ENCODE measurements around the gene ALPL.

The ALPL gene

GRCh38 chr1:21532496-21532895, 23.3 kb downstream of the ALPL start:
- no peak for DNase-seq

GRCh38 chr1:21532992-21533534, 23.8 kb downstream of the ALPL start:
- no peak for DNase-seq

- DNase-seq: no peak
Measured at GRCh38 chr1:21534146-21534545, 24.9 kb downstream of the ALPL start.

GRCh38 chr1:21534674-21535378, 25.6 kb downstream of the ALPL start:
- peak; percentile 46 for DNase-seq

- DNase-seq: no peak
Measured at GRCh38 chr1:21536218-21536617, 27.0 kb downstream of the ALPL start.

GRCh38 chr1:21537511-21537931, 28.3 kb downstream of the ALPL start:
- DNase-seq: no peak

- no peak for DNase-seq
Measured at GRCh38 chr1:21537932-21538630, 28.9 kb downstream of the ALPL start.

- no peak for DNase-seq
Measured at GRCh38 chr1:21539933-21540332, 30.7 kb downstream of the ALPL start.

GRCh38 chr1:21541329-21541728, 32.1 kb downstream of the ALPL start:
- no peak for DNase-seq

GRCh38 chr1:21541835-21542234, 32.6 kb downstream of the ALPL start:
- DNase-seq: no peak

- DNase-seq: no peak
Measured at GRCh38 chr1:21543598-21543997, 34.4 kb downstream of the ALPL start.

- no peak for DNase-seq
Measured at GRCh38 chr1:21544095-21544494, 34.9 kb downstream of the ALPL start.

- DNase-seq: peak; percentile 72
Measured at GRCh38 chr1:21546122-21546825, 37.1 kb downstream of the ALPL start.

- no peak for DNase-seq
Measured at GRCh38 chr1:21547876-21548275, 38.7 kb downstream of the ALPL start.

GRCh38 chr1:21550097-21550496, 40.9 kb downstream of the ALPL start:
- peak; percentile 38 for DNase-seq

- DNase-seq: no peak
Measured at GRCh38 chr1:21550866-21551475, 41.7 kb downstream of the ALPL start.

- peak; percentile 51 for DNase-seq
Measured at GRCh38 chr1:21552715-21553114, 43.5 kb downstream of the ALPL start.

- no peak for DNase-seq
Measured at GRCh38 chr1:21553116-21553926, 44.1 kb downstream of the ALPL start.

GRCh38 chr1:21559788-21560567, 50.8 kb downstream of the ALPL start:
- DNase-seq: no peak

GRCh38 chr1:21560916-21561638, 51.9 kb downstream of the ALPL start:
- DNase-seq: no peak

GRCh38 chr1:21562896-21563295, 53.7 kb downstream of the ALPL start:
- DNase-seq: no peak

All from inflammatory macrophage treated with lipopolysaccharide for 4 hours (primary cell).